K562 (cell line): ENCODE results near the gene IGFL1. TPM values are rescaled to one million over a fixed set of nuclear protein-coding genes. Genes with fewer than 3 reads are reported as not detected.
"Not testable (repeated sequence)": the region's sequence is repeated elsewhere in the genome, so short reads cannot be mapped to it uniquely, and the experiment has no call there.

Experiments
- ATAC-seq: fragments of 200-7000 bp; cut with Tn5 transposase; 3 replicates; pipeline ENCODE4 v1.9.1; 2020; ENCODE audit warnings: moderate library complexity
- BruUV-seq: library from RNA; stranded (reverse); fragments of 400-500 nt; replicated peaks from 2 replicates; lab custom pipeline; 2021; lab: Mats Ljungman, UMichigan
- CTCF ChIA-PET: fragments of 300-600 bp; formaldehyde crosslinking; extraction: SDS; loops from one replicate; lab custom pipeline; 2021; ENCODE audit warnings: low intra/inter-chr PET ratio; lab: Yijun Ruan, JAX
- POLR2A ChIA-PET: fragments of 300-600, 350-650 bp; sonication (Branson Sonifier 250); formaldehyde crosslinking; extraction: SDS; loops from one replicate; lab custom pipeline; 2021; ENCODE audit warnings: antibody characterized with exemption, inconsistent platforms; lab: Yijun Ruan, JAX
- DNase-seq, 4 experiments: peaks; one replicate each; pipeline versions ENCODE4 v3.0.0 to v3.0.0-alpha.2; 2011 to 2018; ENCODE audit warnings: low spot score in 3 of 4, mixed read lengths in 3 of 4; ENCODE audit errors: extremely low read depth in 1 of 4
- FAIRE-seq: peaks from 2 replicates; lab custom pipeline; 2011; peaks lifted over from hg19 to GRCh38; lab: Jason Lieb, UNC
- H2AFZ ChIP-seq: 2 replicates; pipeline ENCODE4 v1.6.0; 2011; ENCODE audit warnings: low read depth, low read length, control low read depth, inconsistent platforms
- H3K27ac ChIP-seq: fragments of 200-600 bp; 3 replicates; pipeline ENCODE4 v1.8.0; 2011; ENCODE audit warnings: low read depth, mild to moderate bottlenecking, control low read depth, inconsistent platforms, low read length, moderate library complexity, mixed read lengths; ENCODE audit errors: extremely low read depth
- H3K27me3 ChIP-seq, 2 experiments: fragments of 300-600 bp in 1 of 2; 2 replicates in 1 of 2; 3 replicates in 1 of 2; pipeline versions ENCODE4 v1.6.0 to v1.8.0; 2011; ENCODE audit warnings: inconsistent platforms in 2 of 2, low read length in 2 of 2, mild to moderate bottlenecking in 1 of 2, mixed read lengths in 1 of 2, moderate library complexity in 1 of 2; ENCODE audit not compliant: control insufficient read depth in 2 of 2, insufficient read depth in 2 of 2
- H3K36me3 ChIP-seq: fragments of 300-600 bp; 3 replicates; pipeline ENCODE4 v1.8.0; 2011; ENCODE audit warnings: mild to moderate bottlenecking, low read length, inconsistent platforms; ENCODE audit not compliant: control insufficient read depth, insufficient read depth
- H3K4me1 ChIP-seq, 2 experiments: fragments of 200-600 bp in 1 of 2; replicated peaks in 1 of 2; 2 replicates in 1 of 2; 3 replicates in 1 of 2; pipeline versions ENCODE4 v1.5.1 to v1.8.0; 2011; ENCODE audit warnings: inconsistent platforms in 2 of 2, low read length in 2 of 2, mild to moderate bottlenecking in 1 of 2, mixed read lengths in 1 of 2, moderate library complexity in 1 of 2; ENCODE audit not compliant: control insufficient read depth in 2 of 2, insufficient read depth in 2 of 2
- H3K4me2 ChIP-seq: 2 replicates; pipeline ENCODE4 v1.6.1; 2011; ENCODE audit warnings: low read length, control low read depth, inconsistent platforms, mixed read lengths; ENCODE audit not compliant: insufficient read depth
- H3K4me3 ChIP-seq: fragments of 200-600 bp; sonication (generic), shearing (Covaris generic); 2 replicates; pipeline ENCODE4 v1.5.1; 2016; ENCODE audit warnings: control low read depth, inconsistent platforms
- H3K79me2 ChIP-seq: fragments of 200-600 bp; 3 replicates; pipeline ENCODE4 v1.8.0; 2011; ENCODE audit warnings: low read length, inconsistent platforms; ENCODE audit not compliant: control insufficient read depth, insufficient read depth
- H3K9ac ChIP-seq, 2 experiments: 2 replicates each; pipeline versions ENCODE4 v1.6.0 to v1.6.1; 2011; ENCODE audit warnings: low read depth in 2 of 2, low read length in 2 of 2, control low read depth in 1 of 2, inconsistent platforms in 1 of 2, mild to moderate bottlenecking in 1 of 2, mixed read lengths in 1 of 2; ENCODE audit not compliant: insufficient read depth in 1 of 2
- H3K9me1 ChIP-seq: one replicate; pipeline ENCODE4 v1.6.0; 2011; ENCODE audit warnings: inconsistent platforms, mild to moderate bottlenecking, low read length, moderate library complexity; ENCODE audit not compliant: control insufficient read depth, insufficient read depth
- H3K9me3 ChIP-seq: replicated peaks from 2 replicates; pipeline ENCODE4 v1.5.1; 2011; ENCODE audit warnings: low read depth, low read length, inconsistent platforms; ENCODE audit not compliant: control insufficient read depth, insufficient read depth
- H4K20me1 ChIP-seq: replicated peaks from 2 replicates; pipeline ENCODE4 v1.6.1; 2011; ENCODE audit warnings: low read length, inconsistent platforms, mixed read lengths; ENCODE audit not compliant: control insufficient read depth, insufficient read depth
- TFE3 ChIP-seq: fragments of 450-650 bp; formaldehyde crosslinking; IDR thresholded peaks from 2 replicates; pipeline ENCODE4 v1.4.0; 2020; ENCODE audit warnings: mild to moderate bottlenecking, mixed read lengths
- USF1 ChIP-seq: sonication (generic); formaldehyde crosslinking; IDR thresholded peaks from 2 replicates; pipeline ENCODE4 v1.9.0; 2022; ENCODE audit warnings: mild to moderate bottlenecking, missing genetic modification reagents
- WGBS: fragments of 100-300 bp; shearing (Covaris generic); methylation state at CpG from one replicate; pipeline ENCODE4 v1.1.6; 2016; ENCODE audit warnings: low coverage, mixed read lengths; ENCODE audit not compliant: insufficient coverage; ENCODE audit errors: missing lambda C conversion rate; 5-methylcytosine and 5-hydroxymethylcytosine counted together
- in situ Hi-C: fragments of 300-500 bp; cut with MboI; formaldehyde crosslinking; loops from 4 replicates; pipeline ENCODE4 v1.15.0; 2018; ENCODE audit warnings: inconsistent platforms, mixed read lengths
- intact Hi-C: fragments of 100-400 bp; cut with micrococcal nuclease; formaldehyde crosslinking; loops from 2 replicates; pipeline ENCODE4 v1.14.2; 2022
- polyA plus RNA-seq, 8 experiments: library from polyadenylated mRNA; depleted of rRNA in 4 of 8; stranded (reverse) in 5 of 8; unstranded in 3 of 8; fragments of >200 nt; fragmentation: Nextera tagmentation in 2 of 8; fragmentation: Illumina TruSeq in 1 of 8; extraction: Ambion mirVana in 2 of 8; extraction: Trizol in 1 of 8; gene quantifications; 2 replicates each; pipeline versions ENCODE4 v1.2.1 to v1.2.3, GENCODE V29; 2011 to 2014; ENCODE audit warnings: inconsistent platforms in 1 of 8, missing spikeins in 1 of 8
- total RNA-seq, 7 experiments: library from RNA; depleted of rRNA in 6 of 7; stranded (reverse); fragments of >200 nt in 6 of 7; fragmentation: Illumina TruSeq in 2 of 7; extraction: Trizol in 2 of 7; gene quantifications; 2 replicates each; pipeline versions ENCODE4 v1.2.1 to v1.2.3, GENCODE V29; 2011 to 2021; ENCODE audit warnings: low replicate concordance in 1 of 7

The IGFL1 gene
- total and polyA plus RNA-seq, 9 of the 15 experiments (the other 6 are each of a cell fraction or from before 2014, with no cell fraction given): not detected

- H3K9ac ChIP-seq, H3K36me3 ChIP-seq, H3K4me2 ChIP-seq, FAIRE-seq, H3K9me3 ChIP-seq, H3K79me2 ChIP-seq, intact Hi-C loops, H3K4me1 ChIP-seq, BruUV-seq, DNase-seq, H3K9me1 ChIP-seq, in situ Hi-C loops, ATAC-seq, H3K27ac ChIP-seq, CTCF ChIA-PET, H4K20me1 ChIP-seq, H3K4me3 ChIP-seq, H2AFZ ChIP-seq: not testable (repeated sequence)
- TF ChIP-seq TFE3 (peak; percentile 16; the same call in 1 of the 2 replicates), USF1 (peak; percentile 50; the same call in 1 of the 2 replicates)
- POLR2A ChIA-PET: interaction anchor here (0.7 kb wide), 1 partner anchor 13 kb away, joined by 4 read pairs; no protein-coding TSS in a partner anchor
- H3K27me3 ChIP-seq: peaks cover 0 to 37% of the 10 kb centered on the region in 2 experiments; a peak in 2 of 5 replicates
- 0% methylated on average over 3 of the region's 4 CpGs for WGBS
Observed at GRCh38 chr19:46233871-46234270, 4.3 kb downstream of the IGFL1 start.

GRCh38 chr19:46238141-46238540, 8.6 kb downstream of the IGFL1 start:
- in situ Hi-C loops, BruUV-seq, POLR2A ChIA-PET, H4K20me1 ChIP-seq, intact Hi-C loops, H3K4me1 ChIP-seq, H3K9ac ChIP-seq, H3K4me2 ChIP-seq, H3K27ac ChIP-seq, H2AFZ ChIP-seq, H3K9me3 ChIP-seq, CTCF ChIA-PET, ATAC-seq, DNase-seq, H3K9me1 ChIP-seq, H3K4me3 ChIP-seq, H3K79me2 ChIP-seq, H3K36me3 ChIP-seq, FAIRE-seq: not testable (repeated sequence)
- 0% methylated on average over 2 of the region's 2 CpGs for WGBS
- peaks cover 7 to 12% of the 10 kb centered on the region in 2 experiments; a peak in 4 of 5 replicates for H3K27me3 ChIP-seq
